Adrenal gland (tissue), 5 donors: Measurements from ENCODE around the gene IFITM2.

Source experiments
- POLR2A ChIP-seq, 2 donors: fragments of 450-650 bp; IDR thresholded peaks; one replicate each; pipeline ENCODE4 v1.6.1; 2017; ENCODE audit warnings: antibody characterized with exemption in 2 of 2, mild to moderate bottlenecking in 2 of 2, moderate library complexity in 1 of 2
- TF ChIP-seq, protein P1 (sequence below), 6 experiments: fragments of 450-650 bp in 4 of 6; fragments of 200-600 bp in 2 of 6; sonication (generic) in 1 of 6; IDR thresholded peaks; 1 replicate in 5 of 6; 2 replicates in 1 of 6; pipeline versions ENCODE4 v1.5.1 to v1.8.0; 2016 to 2021; ENCODE audit warnings: antibody characterized with exemption in 6 of 6, mild to moderate bottlenecking in 2 of 6, moderate library complexity in 1 of 6
- donor health status: DM: no; HTN: no; CAD: no.

DNA sequence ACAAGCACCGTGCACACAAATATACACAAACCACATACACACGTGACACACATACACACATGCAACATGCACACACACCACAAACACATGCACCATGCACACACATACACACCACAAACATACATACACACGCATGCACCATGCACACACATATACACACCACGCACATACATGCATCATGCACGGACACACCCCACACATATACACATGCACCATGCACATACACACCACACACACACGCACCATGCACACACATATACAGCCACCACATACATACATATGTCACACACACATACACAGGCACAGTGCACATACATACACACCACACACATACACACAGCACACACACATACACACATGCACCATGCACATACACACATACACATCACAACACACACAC lies 49.0 kb downstream of the IFITM2 start:
- TF ChIP-seq, protein P1, sequence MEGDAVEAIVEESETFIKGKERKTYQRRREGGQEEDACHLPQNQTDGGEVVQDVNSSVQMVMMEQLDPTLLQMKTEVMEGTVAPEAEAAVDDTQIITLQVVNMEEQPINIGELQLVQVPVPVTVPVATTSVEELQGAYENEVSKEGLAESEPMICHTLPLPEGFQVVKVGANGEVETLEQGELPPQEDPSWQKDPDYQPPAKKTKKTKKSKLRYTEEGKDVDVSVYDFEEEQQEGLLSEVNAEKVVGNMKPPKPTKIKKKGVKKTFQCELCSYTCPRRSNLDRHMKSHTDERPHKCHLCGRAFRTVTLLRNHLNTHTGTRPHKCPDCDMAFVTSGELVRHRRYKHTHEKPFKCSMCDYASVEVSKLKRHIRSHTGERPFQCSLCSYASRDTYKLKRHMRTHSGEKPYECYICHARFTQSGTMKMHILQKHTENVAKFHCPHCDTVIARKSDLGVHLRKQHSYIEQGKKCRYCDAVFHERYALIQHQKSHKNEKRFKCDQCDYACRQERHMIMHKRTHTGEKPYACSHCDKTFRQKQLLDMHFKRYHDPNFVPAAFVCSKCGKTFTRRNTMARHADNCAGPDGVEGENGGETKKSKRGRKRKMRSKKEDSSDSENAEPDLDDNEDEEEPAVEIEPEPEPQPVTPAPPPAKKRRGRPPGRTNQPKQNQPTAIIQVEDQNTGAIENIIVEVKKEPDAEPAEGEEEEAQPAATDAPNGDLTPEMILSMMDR (IDR thresholded peaks at IDR 0.05): no peak
- no peak for TF ChIP-seq POLR2A (IDR thresholded peaks at IDR 0.05)
